Measurements from ENCODE around the gene TNS3.

DNA sequence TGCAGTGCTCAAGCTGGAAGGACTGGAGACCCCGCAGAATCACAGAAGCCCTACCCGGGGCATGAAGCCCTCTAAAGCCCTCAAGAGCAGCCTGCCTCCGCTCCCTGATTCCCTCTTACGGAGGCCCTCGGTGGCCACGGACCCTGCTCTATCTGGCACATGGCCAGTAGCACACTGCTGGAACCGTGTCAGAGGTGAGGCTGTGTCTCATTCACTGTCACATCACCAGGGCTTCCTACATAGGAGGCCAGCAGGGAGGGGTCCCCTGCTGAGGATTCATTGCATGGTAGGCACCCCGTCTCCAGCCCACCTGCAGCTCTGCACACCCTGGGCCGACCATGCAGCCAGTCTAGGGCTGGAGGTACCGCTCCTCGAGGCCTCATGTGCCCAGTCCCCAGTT lies 259.2 kb downstream of the TNS3 start:
- TF ChIP-seq, protein P1, sequence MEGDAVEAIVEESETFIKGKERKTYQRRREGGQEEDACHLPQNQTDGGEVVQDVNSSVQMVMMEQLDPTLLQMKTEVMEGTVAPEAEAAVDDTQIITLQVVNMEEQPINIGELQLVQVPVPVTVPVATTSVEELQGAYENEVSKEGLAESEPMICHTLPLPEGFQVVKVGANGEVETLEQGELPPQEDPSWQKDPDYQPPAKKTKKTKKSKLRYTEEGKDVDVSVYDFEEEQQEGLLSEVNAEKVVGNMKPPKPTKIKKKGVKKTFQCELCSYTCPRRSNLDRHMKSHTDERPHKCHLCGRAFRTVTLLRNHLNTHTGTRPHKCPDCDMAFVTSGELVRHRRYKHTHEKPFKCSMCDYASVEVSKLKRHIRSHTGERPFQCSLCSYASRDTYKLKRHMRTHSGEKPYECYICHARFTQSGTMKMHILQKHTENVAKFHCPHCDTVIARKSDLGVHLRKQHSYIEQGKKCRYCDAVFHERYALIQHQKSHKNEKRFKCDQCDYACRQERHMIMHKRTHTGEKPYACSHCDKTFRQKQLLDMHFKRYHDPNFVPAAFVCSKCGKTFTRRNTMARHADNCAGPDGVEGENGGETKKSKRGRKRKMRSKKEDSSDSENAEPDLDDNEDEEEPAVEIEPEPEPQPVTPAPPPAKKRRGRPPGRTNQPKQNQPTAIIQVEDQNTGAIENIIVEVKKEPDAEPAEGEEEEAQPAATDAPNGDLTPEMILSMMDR (IDR thresholded peaks at IDR 0.05), result no peak
- no peak for TF ChIP-seq EZH2 (IDR thresholded peaks at IDR 0.05; ENCODE audit: borderline replicate concordance, insufficient read depth, low read depth, low read length, poor library complexity, severe bottlenecking)

Measured in B cell (primary cell).